Measurements from ENCODE around the gene B4GALNT4. TPM values are rescaled to one million over a fixed set of nuclear protein-coding genes. Genes with fewer than 3 reads are reported as not detected.

Gene B4GALNT4
- total and polyA plus RNA-seq, 2 of the 8 experiments (the other 6 are each of a cell fraction or from before 2014, with no cell fraction given): 40.9 to 76.3 TPM

DNA sequence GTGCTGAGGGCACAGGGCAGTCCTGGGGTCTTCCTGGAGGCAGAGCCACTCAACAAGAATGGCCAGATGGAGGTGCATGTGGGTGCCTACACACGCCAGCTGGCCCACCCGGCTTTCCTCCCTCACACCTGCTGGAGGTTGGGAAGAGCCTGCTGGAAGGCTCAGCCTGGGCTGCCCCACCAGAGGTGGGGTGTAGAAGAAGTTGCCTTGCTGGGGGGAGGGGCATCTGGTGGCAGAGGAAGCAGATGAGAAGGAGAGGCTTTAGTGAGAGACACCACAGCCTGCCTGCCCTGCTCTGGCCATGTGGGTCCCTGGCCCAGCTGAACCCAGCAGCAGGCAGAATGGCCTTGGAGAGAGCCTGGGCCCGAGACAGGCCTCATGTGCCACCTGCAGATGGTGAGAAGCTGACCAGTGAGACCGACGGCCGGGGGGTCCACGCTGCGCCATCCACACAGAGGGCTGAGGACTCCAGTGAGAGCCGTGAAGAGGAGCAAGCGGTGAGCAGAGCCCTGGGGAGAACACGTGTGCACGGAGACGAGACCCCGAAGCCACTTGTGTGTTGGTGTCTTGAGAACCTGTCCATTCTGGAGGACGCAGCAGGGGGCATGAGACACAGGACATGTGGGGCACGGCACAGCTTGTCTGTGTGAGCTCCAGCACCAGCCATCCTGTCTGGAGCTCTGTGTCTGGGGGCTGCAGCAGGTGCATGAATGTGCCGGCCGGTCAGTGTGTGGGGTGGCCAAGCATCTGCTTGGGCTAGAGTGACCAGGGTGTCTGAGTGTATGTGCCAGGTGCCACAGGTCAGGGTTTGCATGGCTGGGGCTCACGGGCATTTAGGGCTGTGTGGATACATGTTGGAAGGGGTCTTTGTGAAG lies 2.7 kb downstream of the B4GALNT4 start:
- Histone ChIP-seq H3K36me3 (ENCODE audit: control insufficient read depth in 2 of 4, insufficient read depth in 4 of 4, low read length in 3 of 4) (peaks cover 11 to 36% (median 15%) of the 10 kb centered on the region in 4 experiments; a peak in 7 of 8 replicates), H3K4me2 (ENCODE audit: insufficient read depth in 1 of 2, low read depth in 2 of 2, low read length in 2 of 2) (no peak overlapping the region), H3K9me3 (ENCODE audit: insufficient read depth in 2 of 2, low read depth in 1 of 2, low read length in 1 of 2) (no peaks in the 10 kb centered on the region), H2BK20ac (ENCODE audit: low read length) (no peak overlapping the region), H3K4me1 (replicated peaks in 1 of 4; ENCODE audit: control insufficient read depth in 3 of 4, insufficient read depth in 4 of 4, low read length in 3 of 4) (peaks cover 0 to 10% (median 5%) of the 10 kb centered on the region in 4 experiments; a peak in 6 of 7 replicates), H3K18ac (ENCODE audit: extremely low read depth, low read length) (no peak overlapping the region; the same call in 1 of the 2 replicates), H4K5ac (ENCODE audit: insufficient read length, low read depth, low read length) (no peak overlapping the region), H3K4me3 (ENCODE audit: extremely low read depth in 1 of 4, insufficient read depth in 2 of 4, low read depth in 3 of 4, low read length in 4 of 4) (no peak overlapping the region), H2BK5ac (ENCODE audit: low read depth, low read length) (no peak overlapping the region), H3K23me2 (ENCODE audit: low read depth, low read length) (peaks cover 3% of the 10 kb centered on the region; the same call in 1 of the 2 replicates), H4K91ac (replicated peaks; ENCODE audit: insufficient read length, low read length) (no peak overlapping the region), H3K79me2 (ENCODE audit: control insufficient read depth in 1 of 2, insufficient read depth in 2 of 2, low read length in 2 of 2) (peaks cover 0 to 15% of the 10 kb centered on the region in 2 experiments; a peak in 1 of 4 replicates), H3K14ac (ENCODE audit: insufficient read length) (no peak overlapping the region), H3K27me3 (replicated peaks in 1 of 4; ENCODE audit: control insufficient read depth in 3 of 4, extremely low read depth in 1 of 4, insufficient read depth in 3 of 4, low read length in 3 of 4) (no peaks in the 10 kb centered on the region), H2BK12ac (ENCODE audit: low read depth, low read length) (no peak overlapping the region), H2AFZ (ENCODE audit: low read length) (no peak overlapping the region), H2BK15ac (ENCODE audit: low read length) (no peak overlapping the region), H2BK120ac (replicated peaks; ENCODE audit: low read depth, low read length) (no peak overlapping the region), H3K23ac (ENCODE audit: insufficient read length) (no peak overlapping the region), H3K79me1 (ENCODE audit: low read depth, low read length) (peaks cover 7% of the 10 kb centered on the region), H3K4ac (replicated peaks; ENCODE audit: insufficient read length, low read depth, low read length) (no peak overlapping the region), H4K20me1 (replicated peaks in 1 of 2; ENCODE audit: control insufficient read depth in 1 of 2, insufficient read depth in 2 of 2, low read length in 2 of 2) (peaks cover 0 to 2% of the 10 kb centered on the region in 2 experiments), H3K9ac (replicated peaks in 1 of 4; ENCODE audit: extremely low read depth in 1 of 4, low read depth in 3 of 4, low read length in 3 of 4) (no peak overlapping the region; a peak in 2 of 7 replicates), H3K27ac (ENCODE audit: low read depth, low read length) (no peak overlapping the region; the same call in 1 of the 2 replicates), H3K56ac (replicated peaks; ENCODE audit: insufficient read length, low read depth, low read length) (no peak overlapping the region), H2AK5ac (ENCODE audit: low read depth, low read length) (no peak overlapping the region), H4K8ac (ENCODE audit: extremely low read depth, insufficient read depth, low read length) (0 out of 2 replicates have a peak overlapping the region, but pooled peaks have one; percentile 11)
- POLR2A ChIA-PET (ENCODE audit: partially characterized antibody): interaction anchor here (0.6 to 3.2 kb wide), 10 partner anchors 8 to 165 kb away, joined by 3 to 19 read pairs (median 3); no protein-coding TSS in a partner anchor
- TF ChIP-seq BRCA1 (IDR thresholded peaks at IDR 0.05; ENCODE audit: low read depth, low read length): no peak
- peak; percentile 49; the same call in 1 of the 2 replicates for TF ChIP-seq POLR2AphosphoS5 (IDR thresholded peaks at IDR 0.05; ENCODE audit: low read depth, low read length)
- TF ChIP-seq TAF1 (IDR thresholded peaks at IDR 0.05; ENCODE audit: low read depth, low read length): no peak
- no peak for TF ChIP-seq CTBP2 (IDR thresholded peaks at IDR 0.05; ENCODE audit: borderline replicate concordance, insufficient read depth, insufficient read length, low read length)
- CTCF ChIA-PET (ENCODE audit: partially characterized antibody): interaction anchor here (0.7 to 13.4 kb wide), 13 partner anchors 8 to 121 kb away, joined by 3 to 212 read pairs (median 4); partner anchors contain the start of gene ANO9
- FAIRE-seq: no peak
- no peak for DNase-seq (ENCODE audit: low read depth in 1 of 2, low spot score in 2 of 2)
- WGBS, 2 experiments (ENCODE audit: extremely low coverage in 1 of 2, insufficient coverage in 1 of 2, insufficient read length in 1 of 2, insufficient replicate concordance in 2 of 2, low coverage in 1 of 2, low lambda C conversion rate in 2 of 2, missing lambda C conversion rate in 1 of 2): 95% methylated on average over 19 of the region's 19 CpGs; no CpG with 5 or more reads in 1 of the 2 experiments

Data from H1 (cell line).